ENCODE measurements around the gene TBC1D5. TPM values are rescaled to one million over a fixed set of nuclear protein-coding genes. Genes with fewer than 3 reads are reported as not detected.
"Not testable (repeated sequence)": the region's sequence is repeated elsewhere in the genome, so short reads cannot be mapped to it uniquely, and the experiment has no call there.

TBC1D5 gene
- total and polyA plus RNA-seq, 5 donors from 2014 or later, result 27.6 to 61.6 (median 36.4) TPM

DNA sequence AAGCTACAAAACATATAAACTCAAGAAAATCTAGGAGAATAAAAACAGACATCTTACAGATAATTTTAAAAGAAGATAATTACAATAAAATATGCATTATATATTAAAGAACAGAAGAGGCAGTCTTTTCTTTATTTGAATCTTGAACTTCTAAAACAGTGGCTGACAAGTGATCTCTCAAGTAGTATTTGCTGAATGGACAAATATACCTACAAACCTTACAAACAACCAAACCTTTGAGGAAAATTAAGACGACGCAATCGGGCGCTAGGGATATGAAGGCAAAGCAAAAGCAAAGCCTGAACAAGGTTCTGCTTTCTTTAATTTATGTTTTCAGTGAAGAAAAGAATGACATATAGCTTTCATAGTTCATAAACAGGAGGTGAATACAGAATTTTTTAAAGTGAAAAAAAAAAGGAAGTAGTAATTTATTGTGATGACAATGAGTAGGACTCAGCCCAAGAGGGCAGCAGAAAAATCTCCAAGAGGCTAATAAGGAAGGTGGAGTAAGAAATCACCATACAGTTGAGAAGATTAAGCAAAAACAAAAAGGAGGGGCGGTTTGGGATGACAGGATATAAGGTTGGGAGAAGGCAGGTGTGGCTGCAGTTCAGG, 347.8 kb downstream of the TBC1D5 start:
- H3K4me3 Mint-ChIP-seq, result no peak overlapping the region
- peaks cover 51% of the 10 kb centered on the region for H3K36me3 Mint-ChIP-seq
- ATAC-seq (ENCODE audit: low read depth in 2 of 2) (no peak), DNase-seq (no peak)
- H3K4me1 Mint-ChIP-seq, result peaks cover 0 to 6% (median under 1%) of the 10 kb centered on the region in 4 donors
- no peak overlapping the region for H3K27ac Mint-ChIP-seq
- peaks cover 2% of the 10 kb centered on the region for H3K36me3 ChIP-seq (ENCODE audit: control insufficient read depth, insufficient read depth, low read length)
- no peaks in the 10 kb centered on the region for H3K27me3 ChIP-seq (ENCODE audit: control insufficient read depth, insufficient read depth, low read length)
- peaks cover 0 to 8% (median 0%) of the 10 kb centered on the region in 7 donors for H3K9me3 Mint-ChIP-seq
- no peaks in the 10 kb centered on the region for H3K4me1 ChIP-seq (ENCODE audit: control insufficient read depth, insufficient read depth, low read length, poor library complexity, severe bottlenecking)
- no peak overlapping the region for H3K27ac ChIP-seq (ENCODE audit: insufficient read depth, low read length, poor library complexity, severe bottlenecking)
- H3K27me3 Mint-ChIP-seq, result peaks cover 4% of the 10 kb centered on the region
- H3K4me3 ChIP-seq (ENCODE audit: low read depth, low read length), result no peak overlapping the region
- H3K9me3 ChIP-seq (ENCODE audit: control insufficient read depth in 2 of 2, low read length in 2 of 2), result no peaks in the 10 kb centered on the region

DNA sequence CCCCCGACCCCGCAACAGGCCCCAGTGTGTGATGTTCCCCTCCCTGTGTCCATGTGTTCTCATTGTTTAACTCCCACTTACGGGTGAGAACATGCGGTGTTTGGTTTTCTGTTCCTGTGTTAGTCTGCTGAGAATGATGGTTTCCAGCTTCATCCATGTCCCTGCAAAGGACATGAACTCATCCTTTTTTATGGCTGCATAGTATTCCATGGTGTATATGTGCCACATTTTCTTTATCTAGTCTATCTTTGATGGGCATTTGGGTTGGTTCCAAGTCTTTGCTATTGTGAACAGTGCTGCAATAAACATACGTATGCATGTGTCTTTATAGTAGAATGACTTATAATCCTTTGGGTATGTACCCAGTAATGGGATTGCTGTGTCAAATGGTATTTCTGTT, 349.9 kb downstream of the TBC1D5 start:
- peaks cover 55% of the 10 kb centered on the region for H3K36me3 Mint-ChIP-seq
- not testable (repeated sequence) for ATAC-seq (ENCODE audit: low read depth in 2 of 2); H3K9me3 ChIP-seq (ENCODE audit: control insufficient read depth in 2 of 2, low read length in 2 of 2)

GRCh38 chr3:17390785-17391184, 351.6 kb downstream of the TBC1D5 start:
- Histone ChIP-seq H3K36me3 (ENCODE audit: control insufficient read depth, insufficient read depth, low read length) (peaks cover 9% of the 10 kb centered on the region), H3K27ac (ENCODE audit: insufficient read depth, low read length, poor library complexity, severe bottlenecking) (no peak overlapping the region), H3K27me3 (ENCODE audit: control insufficient read depth, insufficient read depth, low read length) (no peaks in the 10 kb centered on the region), H3K9me3 (ENCODE audit: control insufficient read depth in 2 of 2, low read length in 2 of 2) (no peaks in the 10 kb centered on the region), H3K4me3 (ENCODE audit: low read depth, low read length) (no peak overlapping the region), H3K4me1 (ENCODE audit: control insufficient read depth, insufficient read depth, low read length, poor library complexity, severe bottlenecking) (no peaks in the 10 kb centered on the region)
- no peak overlapping the region for H3K4me3 Mint-ChIP-seq
- H3K4me1 Mint-ChIP-seq, result peaks cover 0 to 6% (median 1%) of the 10 kb centered on the region in 4 donors
- peaks cover 0 to 8% (median 0%) of the 10 kb centered on the region in 7 donors for H3K9me3 Mint-ChIP-seq
- no peak for ATAC-seq (ENCODE audit: low read depth in 2 of 2)
- no peak for DNase-seq
- H3K36me3 Mint-ChIP-seq, result peaks cover 57% of the 10 kb centered on the region
- H3K27ac Mint-ChIP-seq, result no peak overlapping the region
- peaks cover 4% of the 10 kb centered on the region for H3K27me3 Mint-ChIP-seq

More for the DNA sequence above, 349.9 kb downstream of the TBC1D5 start:
- not testable (repeated sequence) for H3K27ac Mint-ChIP-seq; H3K27me3 ChIP-seq (ENCODE audit: control insufficient read depth, insufficient read depth, low read length); H3K9me3 Mint-ChIP-seq; H3K4me1 ChIP-seq (ENCODE audit: control insufficient read depth, insufficient read depth, low read length, poor library complexity, severe bottlenecking); DNase-seq; H3K4me1 Mint-ChIP-seq; H3K27ac ChIP-seq (ENCODE audit: insufficient read depth, low read length, poor library complexity, severe bottlenecking); H3K4me3 ChIP-seq (ENCODE audit: low read depth, low read length); H3K4me3 Mint-ChIP-seq; H3K27me3 Mint-ChIP-seq; H3K36me3 ChIP-seq (ENCODE audit: control insufficient read depth, insufficient read depth, low read length)

DNA sequence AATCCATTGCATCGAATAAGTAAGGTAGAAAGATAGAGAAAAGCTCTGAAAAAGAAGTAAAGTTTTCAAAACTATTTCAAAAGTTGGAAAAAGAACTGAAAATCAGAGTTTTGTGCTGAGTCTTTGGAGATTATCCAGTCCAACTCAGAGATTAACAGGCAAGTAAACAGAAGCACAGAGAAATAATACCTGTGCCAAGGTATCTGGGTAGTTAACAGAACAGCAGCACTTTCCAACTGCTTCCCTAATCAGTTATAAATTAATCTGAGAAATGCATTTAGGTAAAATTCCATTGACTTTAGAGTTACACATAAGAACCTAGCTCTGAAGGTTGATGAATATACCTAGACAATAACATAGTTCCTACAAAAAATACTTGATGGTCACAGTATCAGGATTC, 355.3 kb downstream of the TBC1D5 start:
- peaks cover 4% of the 10 kb centered on the region for H3K27me3 Mint-ChIP-seq
- H3K9me3 Mint-ChIP-seq, result no peaks in the 10 kb centered on the region
- no peak for ATAC-seq (ENCODE audit: low read depth in 2 of 2)
- Histone ChIP-seq H3K27me3 (ENCODE audit: control insufficient read depth, insufficient read depth, low read length) (no peaks in the 10 kb centered on the region), H3K27ac (ENCODE audit: insufficient read depth, low read length, poor library complexity, severe bottlenecking) (no peak overlapping the region), H3K36me3 (ENCODE audit: control insufficient read depth, insufficient read depth, low read length) (peaks cover 12% of the 10 kb centered on the region), H3K9me3 (ENCODE audit: control insufficient read depth in 2 of 2, low read length in 2 of 2) (no peaks in the 10 kb centered on the region), H3K4me1 (ENCODE audit: control insufficient read depth, insufficient read depth, low read length, poor library complexity, severe bottlenecking) (no peaks in the 10 kb centered on the region), H3K4me3 (ENCODE audit: low read depth, low read length) (no peak overlapping the region)
- peaks cover 33% of the 10 kb centered on the region for H3K36me3 Mint-ChIP-seq
- no peak overlapping the region for H3K4me3 Mint-ChIP-seq
- peaks cover 0 to 6% (median 1%) of the 10 kb centered on the region in 4 donors for H3K4me1 Mint-ChIP-seq
- no peak overlapping the region for H3K27ac Mint-ChIP-seq
- no peak for DNase-seq

DNA sequence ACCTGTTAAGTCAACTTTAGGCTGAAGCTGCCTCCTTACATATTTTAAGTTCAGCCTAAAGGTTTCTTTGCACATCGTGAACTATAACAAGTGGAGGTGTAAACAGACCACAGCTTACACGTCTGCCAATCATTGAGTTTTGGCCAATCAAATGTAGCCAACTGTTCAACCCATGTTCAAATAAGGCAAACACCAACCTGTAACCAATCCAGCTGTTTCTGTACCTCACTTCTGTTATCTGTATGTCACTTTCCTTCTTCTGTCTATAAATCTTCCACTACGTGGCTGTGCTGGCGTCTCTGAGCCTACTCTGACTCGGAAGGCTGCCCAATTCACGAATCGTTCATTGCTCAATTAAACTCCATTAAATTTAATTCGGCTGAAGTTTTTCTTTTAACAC, 356.0 kb downstream of the TBC1D5 start:
- H3K27me3 ChIP-seq (ENCODE audit: control insufficient read depth, insufficient read depth, low read length), result no peaks in the 10 kb centered on the region

DNA sequence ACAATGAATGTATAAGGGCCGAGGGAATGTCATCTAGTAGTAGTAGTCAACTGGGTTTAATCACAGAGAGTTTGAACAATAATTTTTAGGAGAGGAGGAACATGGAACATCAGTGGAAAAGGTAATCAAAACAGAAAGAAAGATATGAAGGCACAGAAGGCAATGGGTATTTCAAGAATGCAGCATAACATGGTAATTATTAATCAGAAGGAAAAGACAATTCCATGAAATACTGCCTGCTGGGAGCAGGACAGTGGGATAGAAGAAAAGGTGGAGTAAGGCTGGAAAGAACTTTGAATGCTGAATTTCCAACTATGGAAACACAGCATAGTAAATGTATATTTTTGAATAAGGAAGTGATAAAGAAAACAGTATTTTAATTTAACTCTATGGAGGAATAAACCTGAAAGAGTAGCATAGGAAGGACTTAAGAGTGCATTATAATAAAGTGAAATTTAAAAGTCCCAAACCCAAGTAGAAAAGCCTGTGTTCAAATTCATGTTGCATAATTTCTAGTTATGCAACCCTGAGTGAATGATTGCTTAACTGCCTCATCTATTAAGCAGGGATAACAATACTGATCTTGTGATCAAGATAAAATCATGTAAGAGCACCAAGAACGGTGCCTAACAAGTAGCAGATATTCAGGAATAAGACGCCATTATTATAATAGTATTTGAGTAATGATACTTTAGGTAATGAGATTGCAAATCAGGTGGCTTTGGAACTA, 357.7 kb downstream of the TBC1D5 start:
- Mint-ChIP-seq H3K27ac (peak overlapping the region in 1 of 3 donors; percentile 0), H3K36me3 (peaks cover 19% of the 10 kb centered on the region), H3K4me1 (peaks cover 0 to 4% (median 0%) of the 10 kb centered on the region in 4 donors), H3K4me3 (no peak overlapping the region), H3K27me3 (no peaks in the 10 kb centered on the region), H3K9me3 (no peaks in the 10 kb centered on the region)
- ATAC-seq (ENCODE audit: low read depth in 2 of 2) (no peak), DNase-seq (no peak)
- peaks cover 12% of the 10 kb centered on the region for H3K36me3 ChIP-seq (ENCODE audit: control insufficient read depth, insufficient read depth, low read length)
- H3K9me3 ChIP-seq (ENCODE audit: control insufficient read depth in 2 of 2, low read length in 2 of 2), result no peaks in the 10 kb centered on the region
- H3K27ac ChIP-seq (ENCODE audit: insufficient read depth, low read length, poor library complexity, severe bottlenecking), result no peak overlapping the region
- H3K4me1 ChIP-seq (ENCODE audit: control insufficient read depth, insufficient read depth, low read length, poor library complexity, severe bottlenecking), result no peaks in the 10 kb centered on the region
- H3K27me3 ChIP-seq (ENCODE audit: control insufficient read depth, insufficient read depth, low read length), result no peaks in the 10 kb centered on the region
- H3K4me3 ChIP-seq (ENCODE audit: low read depth, low read length), result no peak overlapping the region

More for the DNA sequence above, 356.0 kb downstream of the TBC1D5 start:
- H3K4me1 ChIP-seq (ENCODE audit: control insufficient read depth, insufficient read depth, low read length, poor library complexity, severe bottlenecking), result no peaks in the 10 kb centered on the region
- Mint-ChIP-seq H3K36me3 (peaks cover 28% of the 10 kb centered on the region), H3K27me3 (peaks cover 4% of the 10 kb centered on the region), H3K4me1 (peaks cover 0 to 4% (median under 1%) of the 10 kb centered on the region in 4 donors), H3K9me3 (no peaks in the 10 kb centered on the region), H3K4me3 (no peak overlapping the region), H3K27ac (no peak overlapping the region)
- H3K9me3 ChIP-seq (ENCODE audit: control insufficient read depth in 2 of 2, low read length in 2 of 2), result no peaks in the 10 kb centered on the region
- no peak for ATAC-seq (ENCODE audit: low read depth in 2 of 2)
- H3K4me3 ChIP-seq (ENCODE audit: low read depth, low read length), result no peak overlapping the region
- no peak overlapping the region for H3K27ac ChIP-seq (ENCODE audit: insufficient read depth, low read length, poor library complexity, severe bottlenecking)
- DNase-seq, result no peak
- peaks cover 12% of the 10 kb centered on the region for H3K36me3 ChIP-seq (ENCODE audit: control insufficient read depth, insufficient read depth, low read length)

DNA sequence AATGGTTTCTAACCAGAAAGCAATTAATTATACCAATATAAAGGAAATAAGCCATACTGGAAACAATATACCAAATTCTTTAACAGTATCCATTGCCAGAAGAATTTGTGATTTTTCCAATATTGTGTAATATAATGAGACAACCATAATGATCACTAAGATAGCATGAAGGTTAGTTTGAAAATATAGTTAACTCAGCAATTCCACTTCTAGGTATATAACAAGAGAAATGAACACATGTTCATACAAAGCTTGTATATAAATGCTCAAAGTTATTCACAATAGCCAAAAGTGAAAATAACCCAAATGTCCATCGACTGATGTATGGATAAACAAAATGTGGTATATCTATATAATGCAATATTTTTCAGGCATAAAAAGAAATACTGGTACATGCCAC, 369.1 kb downstream of the TBC1D5 start:
- H3K4me1 ChIP-seq (ENCODE audit: control insufficient read depth, insufficient read depth, low read length, poor library complexity, severe bottlenecking), result no peaks in the 10 kb centered on the region
- H3K4me3 ChIP-seq (ENCODE audit: low read depth, low read length), result no peak overlapping the region
- Mint-ChIP-seq H3K4me3 (no peak overlapping the region), H3K27me3 (no peaks in the 10 kb centered on the region), H3K27ac (no peak overlapping the region), H3K4me1 (peaks cover 0 to 1% (median 0%) of the 10 kb centered on the region in 4 donors), H3K9me3 (no peaks in the 10 kb centered on the region), H3K36me3 (peaks cover 35% of the 10 kb centered on the region)
- no peaks in the 10 kb centered on the region for H3K9me3 ChIP-seq (ENCODE audit: control insufficient read depth in 2 of 2, low read length in 2 of 2)
- peaks cover 19% of the 10 kb centered on the region for H3K36me3 ChIP-seq (ENCODE audit: control insufficient read depth, insufficient read depth, low read length)
- H3K27ac ChIP-seq (ENCODE audit: insufficient read depth, low read length, poor library complexity, severe bottlenecking), result no peak overlapping the region
- ATAC-seq (ENCODE audit: low read depth in 2 of 2) (no peak), DNase-seq (no peak)
- H3K27me3 ChIP-seq (ENCODE audit: control insufficient read depth, insufficient read depth, low read length), result no peaks in the 10 kb centered on the region

All from CD4-positive, CD25-positive, alpha-beta regulatory T cell (primary cell).